Endothelial cell of umbilical vein (primary cell): ENCODE results near the gene STEAP4. TPM values are rescaled to one million over a fixed set of nuclear protein-coding genes. Genes with fewer than 3 reads are reported as not detected.

Source experiments
- BruUV-seq: library from RNA; stranded (reverse); fragments of 400-500 nt; replicated peaks from 2 replicates; lab custom pipeline; 2021; lab: Mats Ljungman, UMichigan
- CTCF ChIA-PET: fragments of 300-600, 350-600 bp; sonication (Branson Sonifier 250); formaldehyde crosslinking; loops from one replicate; lab custom pipeline; 2021; ENCODE audit warnings: antibody characterized with exemption, inconsistent platforms; lab: Charles Lee
- POLR2A ChIA-PET: fragments of 300-600, 350-600 bp; sonication (Branson Sonifier 250); formaldehyde crosslinking; loops from one replicate; lab custom pipeline; 2021; ENCODE audit warnings: antibody characterized with exemption, inconsistent platforms; lab: Charles Lee
- DNase-seq: peaks from one replicate; pipeline ENCODE4 v3.0.0-alpha.2; 2011; ENCODE audit warnings: low read depth, low spot score
- FAIRE-seq: peaks from 2 replicates; lab custom pipeline; 2011; peaks lifted over from hg19 to GRCh38; lab: Jason Lieb, UNC
- H2AFZ ChIP-seq: 2 replicates; pipeline ENCODE4 v1.6.0; 2012; ENCODE audit warnings: low read depth, low read length, control low read depth, inconsistent platforms
- H3K27ac ChIP-seq: 2 replicates; pipeline ENCODE4 v1.5.1; 2011; ENCODE audit warnings: low read depth, mild to moderate bottlenecking, control low read depth, low read length, moderate library complexity; ENCODE audit not compliant: insufficient read depth
- H3K27me3 ChIP-seq, 2 experiments: 2 replicates each; pipeline versions ENCODE4 v1.6.0 to v1.6.1; 2011; ENCODE audit warnings: low read length in 2 of 2, mixed read lengths in 1 of 2; ENCODE audit not compliant: control insufficient read depth in 2 of 2, insufficient read depth in 2 of 2
- H3K36me3 ChIP-seq, 2 experiments: 2 replicates in 1 of 2; 3 replicates in 1 of 2; pipeline ENCODE4 v1.5.1; 2011; ENCODE audit warnings: low read length in 2 of 2, mild to moderate bottlenecking in 1 of 2, moderate library complexity in 1 of 2; ENCODE audit not compliant: control insufficient read depth in 2 of 2, insufficient read depth in 2 of 2; ENCODE audit errors: extremely low read depth in 1 of 2
- H3K4me1 ChIP-seq: 3 replicates; pipeline ENCODE4 v1.5.1; 2011; ENCODE audit warnings: mild to moderate bottlenecking, low read length; ENCODE audit not compliant: control insufficient read depth, insufficient read depth; ENCODE audit errors: extremely low read depth
- H3K4me2 ChIP-seq: 2 replicates; pipeline ENCODE4 v1.6.1; 2011; ENCODE audit warnings: low read length, control low read depth, mixed read lengths; ENCODE audit not compliant: insufficient read depth
- H3K4me3 ChIP-seq, 3 experiments: fragments of 200-600 bp in 1 of 3; sonication (generic), shearing (Covaris generic) in 1 of 3; replicated peaks in 1 of 3; 2 replicates each; pipeline ENCODE4 v1.5.1; 2011 to 2016; ENCODE audit warnings: control low read depth in 3 of 3, low read length in 3 of 3, mild to moderate bottlenecking in 2 of 3, inconsistent platforms in 1 of 3, low read depth in 1 of 3, moderate library complexity in 1 of 3; ENCODE audit not compliant: insufficient read depth in 1 of 3
- H3K79me2 ChIP-seq: 2 replicates; pipeline ENCODE4 v1.6.0; 2012; ENCODE audit warnings: low read length, inconsistent platforms; ENCODE audit not compliant: control insufficient read depth, insufficient read depth
- H3K9ac ChIP-seq: replicated peaks from 2 replicates; pipeline ENCODE3; 2011; ENCODE audit warnings: low read length, control low read depth; ENCODE audit not compliant: insufficient read depth; ENCODE audit errors: extremely low read depth
- H3K9me1 ChIP-seq: replicated peaks from 3 replicates; pipeline ENCODE4 v1.6.0; 2011; ENCODE audit warnings: mild to moderate bottlenecking, low read length; ENCODE audit not compliant: control insufficient read depth, insufficient read depth; ENCODE audit errors: extremely low read depth
- H3K9me3 ChIP-seq: replicated peaks from 2 replicates; pipeline ENCODE4 v1.5.1; 2012; ENCODE audit warnings: low read length, inconsistent platforms; ENCODE audit not compliant: control insufficient read depth, insufficient read depth
- H4K20me1 ChIP-seq: replicated peaks from 2 replicates; pipeline ENCODE3; 2011; ENCODE audit warnings: mild to moderate bottlenecking, low read length; ENCODE audit not compliant: control insufficient read depth, insufficient read depth; ENCODE audit errors: extremely low read depth
- CTCF ChIP-seq, 2 donors: IDR thresholded peaks; 1 replicate in 1 of 2; 2 replicates in 1 of 2; pipeline ENCODE4 v1.5.1; 2011; ENCODE audit warnings: low read length in 2 of 2, mild to moderate bottlenecking in 2 of 2, moderate library complexity in 2 of 2, control low read depth in 1 of 2, inconsistent platforms in 1 of 2, low read depth in 1 of 2; ENCODE audit not compliant: insufficient read depth in 1 of 2; ENCODE audit errors: extremely low read depth in 1 of 2
- EZH2 ChIP-seq: IDR thresholded peaks from 2 replicates; pipeline ENCODE4 v1.6.1; 2012; ENCODE audit warnings: borderline replicate concordance, low read depth, mild to moderate bottlenecking, moderate library complexity, low read length, inconsistent platforms; ENCODE audit not compliant: severe bottlenecking
- FOS ChIP-seq: IDR thresholded peaks from 2 replicates; pipeline ENCODE4 v1.6.1; 2011; ENCODE audit warnings: mild to moderate bottlenecking, low read length, moderate library complexity, borderline replicate concordance; ENCODE audit not compliant: insufficient read depth
- GATA2 ChIP-seq: IDR thresholded peaks from 2 replicates; pipeline ENCODE4 v1.7.0; 2011; ENCODE audit warnings: low read depth, mild to moderate bottlenecking, moderate library complexity, mixed read lengths, low read length; ENCODE audit not compliant: insufficient read length, insufficient read depth
- JUN ChIP-seq: IDR thresholded peaks from 2 replicates; pipeline ENCODE4 v1.6.1; 2011; ENCODE audit warnings: borderline replicate concordance, low read depth; ENCODE audit not compliant: insufficient read length, insufficient read depth
- MAX ChIP-seq: IDR thresholded peaks from 2 replicates; pipeline ENCODE4 v1.6.1; 2011; ENCODE audit not compliant: insufficient read depth, insufficient read length
- MYC ChIP-seq: IDR thresholded peaks from one replicate; pipeline ENCODE4 v1.6.1; 2011; ENCODE audit warnings: mild to moderate bottlenecking, low read depth, low read length
- POLR2A ChIP-seq: IDR thresholded peaks from 2 replicates; pipeline ENCODE4 v1.6.1; 2012; ENCODE audit warnings: low read depth, mild to moderate bottlenecking, control low read depth, low read length
- POLR2AphosphoS5 ChIP-seq: IDR thresholded peaks from 2 replicates; pipeline ENCODE4 v1.6.1; 2012; ENCODE audit warnings: low read depth, mild to moderate bottlenecking, control low read depth, low read length, moderate library complexity; ENCODE audit not compliant: insufficient read depth
- dilution Hi-C: fragments of 300-500 bp; cut with MboI; formaldehyde crosslinking; loops from one replicate; pipeline ENCODE4 v1.15.0; 2019; ENCODE audit warnings: low sequenced_read_pairs; ENCODE audit not compliant: extremely low pct_ligation_motif_present
- intact Hi-C: fragments of 100-400 bp; cut with micrococcal nuclease; formaldehyde crosslinking; loops from one replicate; pipeline ENCODE4 v1.10.0; 2022
- polyA plus RNA-seq, 4 experiments: library from polyadenylated mRNA; depleted of rRNA in 3 of 4; stranded (reverse) in 3 of 4; unstranded in 1 of 4; fragments of >200 nt; gene quantifications; 2 replicates each; pipeline versions ENCODE4 v1.2.1 to v1.2.3, GENCODE V29; 2011 to 2012; ENCODE audit warnings: missing spikeins in 1 of 4
- total RNA-seq: library from RNA; stranded (reverse); gene quantifications from 2 replicates; pipeline ENCODE4 v1.2.3, GENCODE V29; 2021

STEAP4 gene
- total and polyA plus RNA-seq, 2 donors (not counting 3 experiments of a cell fraction or from before 2014, with no cell fraction given), result not detected

- ChIA-PET CTCF (no interaction called here), POLR2A (no interaction called here)
- FAIRE-seq (no peak), DNase-seq (no peak)
- no peak overlapping the region for H2AFZ ChIP-seq
- no peak overlapping the region for H3K9ac ChIP-seq
- no peaks in the 10 kb centered on the region for H3K79me2 ChIP-seq
- no peaks in the 10 kb centered on the region for H4K20me1 ChIP-seq
- H3K9me1 ChIP-seq, result no peaks in the 10 kb centered on the region
- intact Hi-C loops (no loop called here), dilution Hi-C loops (no loop called here)
- TF ChIP-seq MYC, result no peak
- TF ChIP-seq JUN, result no peak
- TF ChIP-seq POLR2A, result no peak
- TF ChIP-seq CTCF (IDR thresholded peaks at IDR 0.05; ENCODE audit: extremely low read depth in 1 of 2, insufficient read depth in 1 of 2, low read depth in 1 of 2, low read length in 2 of 2), result no peak
- no peak for TF ChIP-seq GATA2
- TF ChIP-seq POLR2AphosphoS5, result no peak
- TF ChIP-seq MAX, result no peak
- TF ChIP-seq EZH2, result no peak
- no peak for TF ChIP-seq FOS
- no peak overlapping the region for H3K4me2 ChIP-seq
- no peak overlapping the region for H3K27ac ChIP-seq
- H3K36me3 ChIP-seq, result no peaks in the 10 kb centered on the region
- H3K4me1 ChIP-seq, result no peaks in the 10 kb centered on the region
- no peak overlapping the region for H3K4me3 ChIP-seq
- no TSS peak for BruUV-seq
- H3K27me3 ChIP-seq, result no peaks in the 10 kb centered on the region
- no peaks in the 10 kb centered on the region for H3K9me3 ChIP-seq
Observed at GRCh38 chr7:88291398-88292173, 15.1 kb downstream of the STEAP4 start.
